ENCODE data around the gene SLC25A44. TPM values are rescaled to one million over a fixed set of nuclear protein-coding genes. Genes with fewer than 3 reads are reported as not detected.

SLC25A44 gene
- total RNA-seq, 1 experiment from 2014 or later: 40.2 TPM

- no peak overlapping the region for H3K23ac ChIP-seq (ENCODE audit: insufficient read length, low read depth, low read length)
- no peak for DNase-seq
- Mint-ChIP-seq H3K4me1 (peaks cover 17 to 18% of the 10 kb centered on the region in 2 experiments), H3K27me3 (ENCODE audit: low read depth) (no peaks in the 10 kb centered on the region), H3K9me3 (no peaks in the 10 kb centered on the region), H3K36me3 (ENCODE audit: insufficient read depth in 1 of 3, low read depth in 3 of 3) (peaks cover 2 to 31% (median 30%) of the 10 kb centered on the region in 3 experiments; a peak in 6 of 7 replicates), H3K4me3 (no peak overlapping the region), H3K27ac (peak overlapping the region in 1 of 3 experiments; percentile 23; a peak in 1 of 7 replicates)
- H2BK12ac ChIP-seq (ENCODE audit: insufficient read length, low read depth, low read length): no peak overlapping the region
- H3K18ac ChIP-seq (ENCODE audit: insufficient read length, low read depth, low read length): no peak overlapping the region
- H3K56ac ChIP-seq (ENCODE audit: insufficient read length, low read depth, low read length): no peak overlapping the region
- no peaks in the 10 kb centered on the region for H3K4me1 ChIP-seq (ENCODE audit: insufficient read depth, low read length)
- H3T11ph ChIP-seq (ENCODE audit: low read length): no peak overlapping the region
- no peak overlapping the region for H3K9ac ChIP-seq (ENCODE audit: extremely low read depth, insufficient read length, low read length)
- H3K27me3 ChIP-seq (ENCODE audit: insufficient read depth, low read length): no peaks in the 10 kb centered on the region
- no peak overlapping the region for H2BK20ac ChIP-seq (ENCODE audit: low read depth, low read length, poor library complexity, severe bottlenecking)
- H3K14ac ChIP-seq (ENCODE audit: insufficient read depth, low read length): no peak overlapping the region
- H4K5ac ChIP-seq (ENCODE audit: insufficient read length, low read depth, low read length): no peak overlapping the region
- no peaks in the 10 kb centered on the region for H4K20me1 ChIP-seq (ENCODE audit: control insufficient read depth, insufficient read depth, insufficient read length)
- H4K8ac ChIP-seq (replicated peaks; ENCODE audit: insufficient read length, low read depth, low read length): no peak overlapping the region
- no peak overlapping the region for H3K4ac ChIP-seq (ENCODE audit: low read depth, low read length)
- no peak overlapping the region for H3K27ac ChIP-seq (ENCODE audit: insufficient read length, low read depth, low read length)
- H2BK5ac ChIP-seq (ENCODE audit: insufficient read length, low read length): no peak overlapping the region
- H3K79me1 ChIP-seq (ENCODE audit: insufficient read depth, low read depth, low read length, poor library complexity, severe bottlenecking): no peaks in the 10 kb centered on the region
- no peak overlapping the region for H2AFZ ChIP-seq (ENCODE audit: low read length)
- no peak overlapping the region for H2BK15ac ChIP-seq (ENCODE audit: low read depth, low read length)
- H2AK5ac ChIP-seq (ENCODE audit: insufficient read length, low read length): no peak overlapping the region
- no peaks in the 10 kb centered on the region for H3K9me3 ChIP-seq (ENCODE audit: control insufficient read depth, low read depth, low read length)
- H3K23me2 ChIP-seq (ENCODE audit: insufficient read length, low read depth, low read length, poor library complexity, severe bottlenecking): no peaks in the 10 kb centered on the region
- no peak overlapping the region for H4K91ac ChIP-seq (ENCODE audit: insufficient read length, low read depth, low read length)
- H3K79me2 ChIP-seq (ENCODE audit: insufficient read depth, low read length): no peaks in the 10 kb centered on the region
- no peak overlapping the region for H2BK120ac ChIP-seq (ENCODE audit: low read depth, low read length, poor library complexity, severe bottlenecking)
- no CpG with 5 or more reads among the region's 5 CpGs for WGBS (ENCODE audit: extremely low coverage, insufficient read length, low lambda C conversion rate)
- no peak overlapping the region for H3K4me2 ChIP-seq (ENCODE audit: insufficient read depth, insufficient read length, low read length)
- TF ChIP-seq, protein P1, sequence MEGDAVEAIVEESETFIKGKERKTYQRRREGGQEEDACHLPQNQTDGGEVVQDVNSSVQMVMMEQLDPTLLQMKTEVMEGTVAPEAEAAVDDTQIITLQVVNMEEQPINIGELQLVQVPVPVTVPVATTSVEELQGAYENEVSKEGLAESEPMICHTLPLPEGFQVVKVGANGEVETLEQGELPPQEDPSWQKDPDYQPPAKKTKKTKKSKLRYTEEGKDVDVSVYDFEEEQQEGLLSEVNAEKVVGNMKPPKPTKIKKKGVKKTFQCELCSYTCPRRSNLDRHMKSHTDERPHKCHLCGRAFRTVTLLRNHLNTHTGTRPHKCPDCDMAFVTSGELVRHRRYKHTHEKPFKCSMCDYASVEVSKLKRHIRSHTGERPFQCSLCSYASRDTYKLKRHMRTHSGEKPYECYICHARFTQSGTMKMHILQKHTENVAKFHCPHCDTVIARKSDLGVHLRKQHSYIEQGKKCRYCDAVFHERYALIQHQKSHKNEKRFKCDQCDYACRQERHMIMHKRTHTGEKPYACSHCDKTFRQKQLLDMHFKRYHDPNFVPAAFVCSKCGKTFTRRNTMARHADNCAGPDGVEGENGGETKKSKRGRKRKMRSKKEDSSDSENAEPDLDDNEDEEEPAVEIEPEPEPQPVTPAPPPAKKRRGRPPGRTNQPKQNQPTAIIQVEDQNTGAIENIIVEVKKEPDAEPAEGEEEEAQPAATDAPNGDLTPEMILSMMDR (conservative IDR thresholded peaks at IDR 0.05): no peak
These were observed 26.4 kb upstream of the SLC25A44 start for GRCh38 chr1:156167536-156167935.

All from H9 (cell line).